Measurements from ENCODE around the gene IBA57. TPM values are rescaled to one million over a fixed set of nuclear protein-coding genes. Genes with fewer than 3 reads are reported as not detected.

The IBA57 gene
- polyA plus RNA-seq, 1 of the 3 experiments (the other 2 are of a cell fraction), result 1.8 TPM

DNA sequence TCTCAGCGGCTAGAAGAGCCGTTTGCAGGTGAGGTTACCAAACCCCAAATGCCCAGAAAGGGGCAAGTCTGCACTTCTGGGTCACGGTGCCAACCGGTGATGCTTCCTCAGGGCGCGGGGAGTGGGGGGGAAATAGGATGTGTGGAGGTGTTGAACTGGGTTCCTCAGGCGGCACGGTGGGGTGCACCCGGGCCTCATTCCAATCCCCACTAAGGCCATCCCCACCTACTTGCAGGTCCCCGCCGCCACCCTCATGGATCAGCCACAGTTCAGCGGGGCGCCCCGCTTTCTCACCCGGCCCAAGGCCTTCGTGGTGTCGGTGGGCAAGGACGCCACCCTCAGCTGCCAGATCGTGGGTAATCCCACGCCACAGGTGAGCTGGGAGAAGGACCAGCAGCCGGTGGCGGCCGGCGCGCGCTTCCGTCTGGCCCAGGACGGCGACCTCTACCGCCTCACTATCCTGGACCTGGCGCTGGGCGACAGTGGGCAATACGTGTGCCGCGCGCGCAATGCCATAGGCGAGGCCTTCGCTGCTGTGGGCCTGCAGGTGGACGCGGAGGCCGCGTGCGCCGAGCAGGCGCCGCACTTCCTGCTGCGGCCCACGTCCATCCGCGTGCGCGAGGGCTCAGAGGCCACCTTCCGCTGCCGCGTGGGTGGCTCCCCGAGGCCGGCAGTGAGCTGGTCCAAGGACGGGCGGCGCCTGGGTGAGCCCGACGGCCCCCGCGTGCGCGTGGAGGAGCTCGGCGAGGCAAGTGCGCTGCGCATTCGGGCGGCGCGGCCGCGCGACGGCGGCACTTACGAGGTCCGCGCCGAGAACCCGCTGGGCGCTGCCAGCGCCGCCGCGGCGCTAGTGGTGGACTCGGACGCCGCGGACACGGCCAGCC is 46.2 kb downstream of the IBA57 start:
- no peaks in the 10 kb centered on the region for H3K27me3 ChIP-seq (ENCODE audit: insufficient read depth)
- H3K4me1 ChIP-seq (ENCODE audit: control insufficient read depth in 1 of 2, insufficient read depth in 2 of 2, low read depth in 1 of 2, low read length in 1 of 2), result peaks cover 0 to 21% of the 10 kb centered on the region in 2 experiments; a peak in 1 of 4 replicates
- no peak overlapping the region for H2AFZ ChIP-seq (ENCODE audit: low read depth)
- no peaks in the 10 kb centered on the region for H3K36me3 ChIP-seq (replicated peaks in 1 of 2; ENCODE audit: control insufficient read depth in 1 of 2, insufficient read depth in 2 of 2, low read length in 1 of 2)
- no peak for DNase-seq
- H3K9me2 ChIP-seq, result no peaks in the 10 kb centered on the region
- CTCF ChIA-PET, result interaction anchor here (0.6 to 0.7 kb wide), 3 partner anchors 12 to 45 kb away, joined by 3 read pairs; no protein-coding TSS in a partner anchor
- no peak overlapping the region for H3K9ac ChIP-seq
- H3K27ac ChIP-seq (ENCODE audit: low read depth in 2 of 2, low read length in 1 of 2), result no peak overlapping the region
- no peaks in the 10 kb centered on the region for H3K79me2 ChIP-seq (ENCODE audit: insufficient read depth)
- POLR2A ChIA-PET, result no interaction called here
- H3K4me2 ChIP-seq, result no peak overlapping the region
- no peaks in the 10 kb centered on the region for H3F3A ChIP-seq (replicated peaks; ENCODE audit: insufficient read depth)
- H3K9me3 ChIP-seq, result no peaks in the 10 kb centered on the region
- TF ChIP-seq CHD2 (IDR thresholded peaks at IDR 0.05; ENCODE audit: low read length, partially characterized antibody) (no peak), EP300 (IDR thresholded peaks at IDR 0.05; ENCODE audit: borderline replicate concordance in 1 of 2, low read depth in 1 of 2, low read length in 1 of 2) (no peak), NRF1 (IDR thresholded peaks at IDR 0.05; ENCODE audit: low read depth, low read length) (no peak), ELF1 (IDR thresholded peaks at IDR 0.05) (no peak), MXI1 (IDR thresholded peaks at IDR 0.05; ENCODE audit: low read depth, low read length) (no peak), SIN3A (IDR thresholded peaks at IDR 0.05; ENCODE audit: borderline replicate concordance, low read depth, low read length) (no peak), TAF1 (IDR thresholded peaks at IDR 0.05; ENCODE audit: borderline replicate concordance, low read depth, low read length) (no peak), GATA2 (CRISPR knock-in tag; IDR thresholded peaks at IDR 0.05) (no peak), TCF12 (IDR thresholded peaks at IDR 0.05) (no peak), RCOR1 (IDR thresholded peaks at IDR 0.05; ENCODE audit: low read length) (no peak), TEAD4 (IDR thresholded peaks at IDR 0.05; ENCODE audit: borderline replicate concordance, insufficient read depth) (no peak), SMC3 (IDR thresholded peaks at IDR 0.05; ENCODE audit: low read depth, low read length) (no peak), RFX5 (IDR thresholded peaks at IDR 0.05; ENCODE audit: low read length) (no peak), RXRA (IDR thresholded peaks at IDR 0.05; ENCODE audit: borderline replicate concordance, low read depth) (no peak), RAD21 (IDR thresholded peaks at IDR 0.05; ENCODE audit: low read length) (no peak)
- TF ChIP-seq, protein P1, sequence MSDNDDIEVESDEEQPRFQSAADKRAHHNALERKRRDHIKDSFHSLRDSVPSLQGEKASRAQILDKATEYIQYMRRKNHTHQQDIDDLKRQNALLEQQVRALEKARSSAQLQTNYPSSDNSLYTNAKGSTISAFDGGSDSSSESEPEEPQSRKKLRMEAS (IDR thresholded peaks at IDR 0.05; ENCODE audit: low read depth), result no peak
- TF ChIP-seq, protein P2, sequence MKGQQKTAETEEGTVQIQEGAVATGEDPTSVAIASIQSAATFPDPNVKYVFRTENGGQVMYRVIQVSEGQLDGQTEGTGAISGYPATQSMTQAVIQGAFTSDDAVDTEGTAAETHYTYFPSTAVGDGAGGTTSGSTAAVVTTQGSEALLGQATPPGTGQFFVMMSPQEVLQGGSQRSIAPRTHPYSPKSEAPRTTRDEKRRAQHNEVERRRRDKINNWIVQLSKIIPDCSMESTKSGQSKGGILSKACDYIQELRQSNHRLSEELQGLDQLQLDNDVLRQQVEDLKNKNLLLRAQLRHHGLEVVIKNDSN (IDR thresholded peaks at IDR 0.05; ENCODE audit: borderline replicate concordance, low read depth), result no peak
- TF ChIP-seq, protein P3, sequence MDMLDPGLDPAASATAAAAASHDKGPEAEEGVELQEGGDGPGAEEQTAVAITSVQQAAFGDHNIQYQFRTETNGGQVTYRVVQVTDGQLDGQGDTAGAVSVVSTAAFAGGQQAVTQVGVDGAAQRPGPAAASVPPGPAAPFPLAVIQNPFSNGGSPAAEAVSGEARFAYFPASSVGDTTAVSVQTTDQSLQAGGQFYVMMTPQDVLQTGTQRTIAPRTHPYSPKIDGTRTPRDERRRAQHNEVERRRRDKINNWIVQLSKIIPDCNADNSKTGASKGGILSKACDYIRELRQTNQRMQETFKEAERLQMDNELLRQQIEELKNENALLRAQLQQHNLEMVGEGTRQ (IDR thresholded peaks at IDR 0.05; ENCODE audit: borderline replicate concordance, low read depth, low read length), result no peak
- TF ChIP-seq, protein P4, sequence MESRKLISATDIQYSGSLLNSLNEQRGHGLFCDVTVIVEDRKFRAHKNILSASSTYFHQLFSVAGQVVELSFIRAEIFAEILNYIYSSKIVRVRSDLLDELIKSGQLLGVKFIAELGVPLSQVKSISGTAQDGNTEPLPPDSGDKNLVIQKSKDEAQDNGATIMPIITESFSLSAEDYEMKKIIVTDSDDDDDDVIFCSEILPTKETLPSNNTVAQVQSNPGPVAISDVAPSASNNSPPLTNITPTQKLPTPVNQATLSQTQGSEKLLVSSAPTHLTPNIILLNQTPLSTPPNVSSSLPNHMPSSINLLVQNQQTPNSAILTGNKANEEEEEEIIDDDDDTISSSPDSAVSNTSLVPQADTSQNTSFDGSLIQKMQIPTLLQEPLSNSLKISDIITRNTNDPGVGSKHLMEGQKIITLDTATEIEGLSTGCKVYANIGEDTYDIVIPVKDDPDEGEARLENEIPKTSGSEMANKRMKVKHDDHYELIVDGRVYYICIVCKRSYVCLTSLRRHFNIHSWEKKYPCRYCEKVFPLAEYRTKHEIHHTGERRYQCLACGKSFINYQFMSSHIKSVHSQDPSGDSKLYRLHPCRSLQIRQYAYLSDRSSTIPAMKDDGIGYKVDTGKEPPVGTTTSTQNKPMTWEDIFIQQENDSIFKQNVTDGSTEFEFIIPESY (IDR thresholded peaks at IDR 0.05; ENCODE audit: borderline replicate concordance, low read depth), result no peak
- H3K4me3 ChIP-seq (ENCODE audit: low read depth in 2 of 2, low read length in 1 of 2), result no peak overlapping the region
- H4K20me1 ChIP-seq (ENCODE audit: insufficient read depth), result no peaks in the 10 kb centered on the region
- 98% methylated on average over 78 of the region's 96 CpGs for WGBS (ENCODE audit: low lambda C conversion rate)
